Muscle layer of colon (tissue), 2 donors: ENCODE results near the gene PRSS22.

Experiments used
- H3K27ac ChIP-seq: one replicate; pipeline ENCODE4 v1.7.0; 2013; ENCODE audit warnings: low read depth, mild to moderate bottlenecking, low read length, moderate library complexity
- H3K27me3 ChIP-seq, 2 donors: one replicate each; pipeline ENCODE4 v1.7.0; 2013; ENCODE audit warnings: low read length in 2 of 2, mild to moderate bottlenecking in 2 of 2; ENCODE audit not compliant: insufficient read depth in 2 of 2, control insufficient read depth in 1 of 2
- H3K36me3 ChIP-seq: one replicate; pipeline ENCODE4 v1.7.0; 2013; ENCODE audit warnings: mild to moderate bottlenecking, low read length; ENCODE audit not compliant: insufficient read depth
- H3K4me1 ChIP-seq: one replicate; pipeline ENCODE4 v1.7.0; 2013; ENCODE audit warnings: mild to moderate bottlenecking, low read length; ENCODE audit not compliant: insufficient read depth
- H3K4me3 ChIP-seq, 2 donors: one replicate each; pipeline ENCODE4 v1.7.0; 2013; ENCODE audit warnings: low read length in 2 of 2, low read depth in 1 of 2, mild to moderate bottlenecking in 1 of 2, moderate library complexity in 1 of 2
- H3K9ac ChIP-seq: one replicate; pipeline ENCODE4 v1.7.0; 2013; ENCODE audit warnings: low read length
- H3K9me3 ChIP-seq: one replicate; pipeline ENCODE4 v1.7.0; 2013; ENCODE audit warnings: mild to moderate bottlenecking, low read length
- donor health status: abdominal sarcoma.
- donor health status: Adenocarcinoma of cecum.

PRSS22 gene

DNA sequence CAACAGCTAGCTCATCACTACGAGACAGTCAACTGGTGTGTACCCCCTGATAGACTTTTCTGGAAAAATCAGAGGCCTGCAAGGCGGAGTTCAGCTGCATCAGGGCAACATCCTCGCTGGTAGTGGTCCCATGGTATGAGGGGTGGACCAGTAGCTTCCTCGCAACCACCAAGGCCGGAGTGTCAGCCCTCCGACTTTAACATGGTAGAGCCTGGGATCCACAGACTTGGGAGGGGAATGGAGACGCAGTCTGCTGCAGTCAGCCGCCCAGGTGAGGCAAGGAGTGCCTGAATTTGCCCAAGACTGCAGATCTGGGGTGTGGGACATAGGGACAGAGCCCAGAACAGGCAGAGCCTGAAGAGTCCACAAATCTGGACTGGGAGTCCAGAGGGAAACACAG is 14.4 kb downstream of the PRSS22 start:
- Histone ChIP-seq H3K36me3 (no peaks in the 10 kb centered on the region), H3K27ac (no peak overlapping the region), H3K4me1 (no peaks in the 10 kb centered on the region), H3K4me3 (no peak overlapping the region), H3K9me3 (no peaks in the 10 kb centered on the region), H3K9ac (no peak overlapping the region), H3K27me3 (peaks cover 0 to 18% of the 10 kb centered on the region in 2 donors)

DNA sequence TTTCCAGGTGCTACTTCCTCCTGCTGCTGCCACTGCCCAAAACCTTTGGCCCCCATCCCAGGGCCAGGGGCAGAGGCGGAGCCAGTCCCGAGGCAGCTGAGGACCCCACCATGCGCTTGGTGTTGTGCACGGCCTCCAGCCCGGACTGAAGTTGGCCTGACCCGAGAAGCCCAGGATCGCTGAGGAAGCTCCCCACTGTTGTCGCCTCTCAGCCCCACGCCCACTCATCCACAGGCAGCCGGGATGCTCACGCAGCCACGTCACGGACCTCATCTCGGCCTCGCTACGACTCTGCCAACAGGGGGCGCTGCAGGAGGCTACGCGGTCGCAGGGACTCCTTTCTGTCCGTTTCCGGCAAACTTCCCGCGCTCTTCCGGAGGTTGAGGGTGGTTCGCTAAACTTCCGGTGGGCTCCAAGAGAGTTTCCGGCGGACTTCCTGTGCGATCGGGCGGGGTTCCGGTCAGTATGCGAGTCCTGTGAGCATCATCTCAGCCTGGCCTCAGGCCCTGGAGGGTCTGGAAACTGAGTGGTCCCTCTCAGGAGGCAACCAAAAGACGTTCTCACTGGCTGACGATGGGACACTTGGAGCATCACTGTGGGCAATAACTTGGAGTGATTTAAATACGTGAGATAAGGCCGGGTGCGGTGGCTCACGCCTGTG is 15.5 kb downstream of the PRSS22 start:
- Histone ChIP-seq H3K27ac (no peak overlapping the region), H3K4me3 (peak overlapping the region; percentile 12 to 35)

DNA sequence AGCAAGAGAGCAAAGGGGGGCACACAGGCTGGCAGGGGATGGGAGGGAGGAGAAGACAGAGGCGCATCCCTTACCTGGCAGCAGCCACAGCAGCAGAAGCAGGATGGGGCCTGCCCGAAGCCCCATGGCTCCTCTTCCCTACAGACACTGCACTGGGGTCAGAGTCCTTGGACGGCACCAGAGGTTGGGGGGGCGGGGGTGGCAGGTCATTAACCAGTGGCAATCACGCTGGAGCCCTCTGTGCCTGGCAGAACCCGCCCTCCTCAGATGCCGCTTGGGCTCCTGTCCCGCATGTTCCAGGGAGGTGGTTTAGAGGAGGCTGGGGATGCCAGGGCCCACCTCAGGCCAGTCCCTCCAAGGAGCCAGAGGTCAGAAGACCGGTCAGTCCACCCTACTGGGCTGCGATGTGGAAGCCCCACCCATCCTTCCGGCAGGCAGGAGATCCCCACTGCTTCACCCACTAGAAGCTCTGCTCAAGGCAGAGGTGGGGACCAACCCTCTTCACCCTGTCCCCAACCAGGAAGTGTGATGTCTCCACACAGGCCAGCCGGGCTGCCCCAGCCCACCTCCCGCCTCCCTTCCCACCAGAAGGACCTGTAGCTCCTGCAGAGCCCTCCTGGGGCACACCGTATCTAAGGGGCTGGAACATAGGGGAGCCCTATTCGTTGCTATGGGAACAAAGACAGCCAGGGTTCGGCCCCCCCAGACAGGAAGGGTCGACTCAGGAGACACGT is 16.2 kb downstream of the PRSS22 start:
- H3K9ac ChIP-seq, result no peak overlapping the region
- no peaks in the 10 kb centered on the region for H3K4me1 ChIP-seq
- H3K9me3 ChIP-seq, result no peaks in the 10 kb centered on the region
- H3K36me3 ChIP-seq, result no peaks in the 10 kb centered on the region
- H3K27me3 ChIP-seq, result peaks cover 7 to 23% of the 10 kb centered on the region in 2 donors
- peak overlapping the region in 1 of 2 donors; percentile 35 for H3K4me3 ChIP-seq
- no peak overlapping the region for H3K27ac ChIP-seq

More for the DNA sequence above, 15.5 kb downstream of the PRSS22 start:
- Histone ChIP-seq H3K9me3 (no peaks in the 10 kb centered on the region), H3K36me3 (no peaks in the 10 kb centered on the region), H3K27me3 (peaks cover 3 to 22% of the 10 kb centered on the region in 2 donors), H3K4me1 (no peaks in the 10 kb centered on the region), H3K9ac (no peak overlapping the region)

DNA sequence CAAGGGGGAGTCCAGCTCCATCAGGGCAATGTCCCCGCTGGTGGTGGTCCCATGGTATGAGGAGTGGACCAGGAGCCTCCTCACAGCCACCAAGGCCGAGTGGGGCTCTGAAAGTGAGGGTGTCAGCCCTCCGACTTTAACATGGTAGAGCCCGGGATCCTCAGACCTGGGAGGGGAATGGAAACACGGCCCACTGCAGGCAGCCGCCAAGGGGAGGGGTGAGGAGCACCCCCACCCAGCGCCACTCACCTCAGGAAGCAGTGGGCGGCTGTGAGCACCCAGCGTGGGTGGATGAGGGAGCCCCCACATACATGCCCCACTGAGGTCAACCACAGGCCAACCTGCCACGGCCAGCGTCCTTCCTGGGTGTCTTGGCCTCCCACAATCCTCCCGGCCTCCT is 17.1 kb downstream of the PRSS22 start:
- Histone ChIP-seq H3K27me3 (peaks cover 7 to 31% of the 10 kb centered on the region in 2 donors), H3K9ac (no peak overlapping the region), H3K4me1 (no peaks in the 10 kb centered on the region), H3K36me3 (no peaks in the 10 kb centered on the region), H3K4me3 (no peak overlapping the region), H3K27ac (no peak overlapping the region), H3K9me3 (no peaks in the 10 kb centered on the region)

DNA sequence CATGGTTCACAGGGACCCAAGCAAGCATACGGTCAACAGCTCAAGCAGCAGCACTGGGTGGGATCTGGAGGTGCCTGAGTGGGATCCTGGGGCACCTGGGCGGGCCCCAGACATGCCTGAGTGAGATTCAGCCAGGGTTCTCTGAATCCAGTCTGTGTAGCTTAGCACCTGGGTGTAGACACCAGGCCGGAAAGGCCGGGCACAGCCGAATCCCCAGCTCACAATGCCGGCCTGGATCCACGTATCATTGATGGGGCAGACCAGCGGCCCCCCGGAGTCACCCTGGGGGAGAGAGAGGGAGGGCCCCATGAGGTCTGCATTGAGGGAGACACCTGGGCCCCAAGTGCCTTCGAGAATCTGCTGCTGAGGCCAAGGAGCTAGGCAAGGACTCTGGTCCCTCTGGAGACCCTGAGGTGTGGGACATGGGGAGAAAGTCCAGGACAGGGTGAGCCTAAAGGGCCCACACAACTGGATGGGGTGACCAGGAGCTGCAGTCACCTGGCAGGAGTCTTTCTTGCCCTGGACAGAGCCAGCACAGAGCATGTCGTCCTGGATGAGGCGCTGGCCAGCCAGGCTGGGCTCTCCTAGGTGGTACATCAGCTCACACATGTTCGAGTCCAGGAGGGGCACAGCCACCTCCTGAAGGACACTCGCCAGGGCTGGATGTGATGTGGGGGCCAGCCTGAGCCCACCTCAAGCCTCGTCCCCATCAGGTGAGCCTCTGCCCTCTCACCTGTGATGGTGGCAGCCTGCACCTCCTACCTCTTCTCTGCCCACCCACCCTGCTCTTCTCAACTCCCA is 18.1 kb downstream of the PRSS22 start:
- Histone ChIP-seq H3K27ac (no peak overlapping the region), H3K27me3 (peaks cover 7 to 31% of the 10 kb centered on the region in 2 donors), H3K36me3 (no peaks in the 10 kb centered on the region), H3K9ac (no peak overlapping the region), H3K4me1 (no peaks in the 10 kb centered on the region), H3K4me3 (no peak overlapping the region), H3K9me3 (no peaks in the 10 kb centered on the region)

DNA sequence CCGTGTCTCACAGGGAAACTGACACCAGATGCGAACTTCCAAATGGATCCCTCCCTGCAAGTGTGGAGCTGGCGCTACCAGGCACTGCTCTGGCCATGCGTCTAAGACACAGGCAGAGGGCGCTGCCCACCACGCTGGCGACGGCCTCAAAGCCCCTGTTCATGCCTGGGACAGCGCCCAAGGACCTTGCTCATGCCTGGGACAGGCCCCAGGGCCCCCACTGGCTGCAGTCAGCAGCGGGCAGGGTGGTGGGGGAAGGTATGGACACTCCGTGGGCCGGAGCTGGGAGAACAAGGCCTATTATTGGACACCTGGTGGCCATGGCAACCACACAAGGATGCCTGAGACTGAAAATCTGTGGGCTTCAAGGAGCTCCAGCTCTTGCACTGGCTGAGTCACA is 19.0 kb downstream of the PRSS22 start:
- H3K27ac ChIP-seq, result no peak overlapping the region
- no peak overlapping the region for H3K4me3 ChIP-seq
- no peaks in the 10 kb centered on the region for H3K4me1 ChIP-seq
- no peak overlapping the region for H3K9ac ChIP-seq
- H3K9me3 ChIP-seq, result no peaks in the 10 kb centered on the region
- H3K36me3 ChIP-seq, result no peaks in the 10 kb centered on the region
- peaks cover 7 to 31% of the 10 kb centered on the region in 2 donors for H3K27me3 ChIP-seq

DNA sequence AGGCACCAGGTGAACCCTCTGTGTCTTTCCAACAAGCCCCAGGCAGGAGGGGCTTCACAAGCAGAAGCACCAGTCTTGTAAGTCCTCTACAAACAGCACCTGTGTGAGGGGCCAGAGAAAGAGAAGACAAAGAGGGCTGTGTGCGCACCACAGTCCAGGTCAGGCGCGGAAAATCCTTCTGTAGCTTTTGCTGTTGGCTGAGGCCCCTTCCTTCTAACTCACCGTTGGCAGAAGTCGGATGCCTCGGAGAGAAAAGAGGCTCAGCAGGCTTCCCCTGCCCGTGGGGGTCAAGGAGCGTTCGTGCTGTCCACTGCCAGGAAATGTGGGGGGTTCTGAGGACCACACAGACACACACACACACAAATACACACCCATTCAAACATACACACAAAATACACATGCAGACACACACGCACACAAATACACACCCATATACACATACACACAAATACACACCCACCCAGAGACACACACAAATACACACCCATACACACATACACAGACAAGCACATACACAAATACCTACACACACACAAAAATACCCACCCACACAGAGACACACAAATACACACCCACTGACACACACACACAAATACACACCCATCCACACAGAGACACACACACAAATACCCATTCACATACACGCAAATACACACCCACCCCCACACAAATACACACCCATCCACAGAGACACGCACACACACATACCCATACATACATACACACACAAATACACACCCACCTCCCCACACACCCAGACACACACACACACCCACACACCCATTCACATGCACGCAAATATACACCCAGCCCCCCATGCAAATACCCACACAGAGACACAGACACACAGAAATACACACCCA is 21.1 kb downstream of the PRSS22 start:
- no peaks in the 10 kb centered on the region for H3K4me1 ChIP-seq
- H3K4me3 ChIP-seq, result no peak overlapping the region
- H3K36me3 ChIP-seq, result no peaks in the 10 kb centered on the region
- peaks cover 7 to 31% of the 10 kb centered on the region in 2 donors for H3K27me3 ChIP-seq
- H3K9me3 ChIP-seq, result no peaks in the 10 kb centered on the region
- H3K27ac ChIP-seq, result no peak overlapping the region
- H3K9ac ChIP-seq, result no peak overlapping the region

DNA sequence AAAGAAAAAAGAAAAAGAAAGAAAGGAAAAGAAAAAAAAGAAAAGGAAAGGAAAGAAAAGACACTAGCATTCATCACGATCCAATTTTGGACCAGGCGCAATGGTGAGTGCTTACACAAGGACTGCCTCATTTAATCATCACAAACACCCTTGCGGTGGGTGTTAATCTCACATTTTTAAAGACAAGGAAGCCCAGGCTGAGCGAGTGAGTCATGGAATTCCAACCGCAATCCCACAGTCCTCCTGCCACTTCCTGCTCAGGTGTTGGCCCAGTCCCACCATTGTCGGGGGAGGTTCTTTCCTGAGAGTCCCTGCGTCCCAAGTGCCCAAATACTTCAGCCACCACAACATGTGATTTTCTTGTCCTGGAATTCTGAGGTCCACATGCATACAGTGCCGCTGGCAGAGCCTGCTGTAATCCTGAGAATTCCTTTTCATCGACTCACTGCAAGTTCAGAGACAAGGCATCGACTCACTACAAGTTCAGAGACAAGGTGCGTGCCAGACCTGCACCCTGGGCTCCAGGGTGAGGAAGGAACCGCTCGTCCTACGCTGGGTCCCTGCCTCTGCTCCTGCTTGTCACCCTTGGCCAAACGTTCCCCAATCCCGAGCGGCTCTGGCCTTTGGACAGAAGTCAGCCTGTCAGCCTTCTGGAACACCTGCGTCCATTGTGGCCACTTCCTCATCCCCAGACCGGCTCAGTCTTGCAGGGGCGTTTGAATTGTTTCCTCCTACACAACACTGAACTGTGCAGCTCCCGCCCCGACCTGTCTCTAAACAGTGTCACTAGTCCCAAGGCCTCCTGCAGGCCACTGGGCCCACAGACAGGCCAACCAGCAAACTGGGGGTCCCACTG is 22.1 kb downstream of the PRSS22 start:
- H3K9me3 ChIP-seq, result no peaks in the 10 kb centered on the region
- no peaks in the 10 kb centered on the region for H3K36me3 ChIP-seq
- no peak overlapping the region for H3K27ac ChIP-seq
- no peak overlapping the region for H3K4me3 ChIP-seq
- H3K9ac ChIP-seq, result no peak overlapping the region
- no peaks in the 10 kb centered on the region for H3K4me1 ChIP-seq
- H3K27me3 ChIP-seq, result peaks cover 7 to 28% of the 10 kb centered on the region in 2 donors

DNA sequence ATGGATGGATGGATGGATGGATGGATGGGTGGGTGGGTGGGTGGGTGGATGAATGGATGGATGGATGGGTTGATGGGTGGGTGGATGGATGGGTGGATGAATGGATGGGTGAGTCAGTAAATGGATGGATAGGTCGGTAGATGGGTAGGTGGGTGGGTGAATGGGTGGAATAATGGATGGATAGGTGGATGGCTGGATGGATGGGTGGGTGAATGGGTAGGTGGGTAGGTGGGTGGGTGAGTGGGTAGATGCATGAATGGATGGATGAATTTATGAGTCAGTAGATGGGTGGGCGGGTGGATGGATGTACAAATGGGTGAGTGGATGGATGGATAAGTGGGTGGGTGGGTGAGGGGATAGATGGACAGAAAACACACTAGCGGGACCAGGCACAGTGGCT is 23.0 kb downstream of the PRSS22 start:
- Histone ChIP-seq H3K4me1 (no peaks in the 10 kb centered on the region), H3K9ac (no peak overlapping the region), H3K9me3 (no peaks in the 10 kb centered on the region), H3K27me3 (peaks cover 7 to 33% of the 10 kb centered on the region in 2 donors), H3K36me3 (no peaks in the 10 kb centered on the region), H3K4me3 (no peak overlapping the region), H3K27ac (no peak overlapping the region)

DNA sequence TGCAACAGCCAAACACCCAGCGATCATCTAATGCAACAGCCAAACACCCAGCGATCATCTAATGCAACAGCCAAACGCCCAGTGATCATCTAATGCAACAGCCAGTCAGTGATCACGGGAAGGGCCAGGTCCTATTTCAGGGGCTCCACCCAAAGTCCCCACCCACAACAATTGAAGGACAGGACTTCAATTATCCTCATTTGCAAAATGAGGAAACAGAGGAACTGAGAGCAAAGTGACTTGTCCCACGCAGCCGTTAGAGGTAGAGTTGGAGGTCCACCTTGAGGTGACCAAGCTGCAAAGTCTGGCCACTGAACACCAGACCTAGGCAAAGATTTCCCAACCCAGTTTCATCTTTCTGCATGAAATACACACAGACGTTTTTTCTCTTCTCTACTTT is 24.2 kb downstream of the PRSS22 start:
- H3K36me3 ChIP-seq, result no peaks in the 10 kb centered on the region
- H3K9me3 ChIP-seq, result no peaks in the 10 kb centered on the region
- H3K9ac ChIP-seq, result no peak overlapping the region
- no peaks in the 10 kb centered on the region for H3K4me1 ChIP-seq
- H3K27me3 ChIP-seq, result peaks cover 7 to 29% of the 10 kb centered on the region in 2 donors
- H3K27ac ChIP-seq, result no peak overlapping the region
- no peak overlapping the region for H3K4me3 ChIP-seq
